ENCODE data around the gene SLC4A1.
"Not testable (repeated sequence)": the region's sequence is repeated elsewhere in the genome, so short reads cannot be mapped to it uniquely, and the experiment has no call there.

The SLC4A1 gene

GRCh38 chr17:44255915-44256314 lies 12.0 kb downstream of the SLC4A1 start:
- no peak for DNase-seq

- no peak for DNase-seq
Measured at GRCh38 chr17:44254361-44255095, 13.4 kb downstream of the SLC4A1 start.

DNA sequence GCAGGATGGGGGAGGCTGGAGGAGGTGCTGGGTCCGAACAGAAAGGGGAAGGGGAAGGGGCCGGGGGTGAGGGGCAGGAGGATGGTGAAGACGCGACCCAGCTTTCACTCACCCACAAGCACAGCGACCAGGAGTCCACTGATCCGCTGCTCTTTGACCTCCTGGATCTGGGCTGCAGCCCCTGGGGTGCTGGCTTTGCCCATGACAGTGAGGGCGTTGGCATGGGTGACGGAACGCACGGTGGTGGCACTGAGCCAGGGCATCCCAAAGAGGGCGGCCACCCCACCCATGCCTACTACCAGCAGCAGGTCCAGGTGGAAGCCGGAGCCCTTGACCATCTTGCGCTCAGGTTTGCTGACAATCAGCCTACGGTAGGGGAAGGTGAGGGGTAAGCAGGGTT lies 14.9 kb downstream of the SLC4A1 start:
- no peak for DNase-seq

DNA sequence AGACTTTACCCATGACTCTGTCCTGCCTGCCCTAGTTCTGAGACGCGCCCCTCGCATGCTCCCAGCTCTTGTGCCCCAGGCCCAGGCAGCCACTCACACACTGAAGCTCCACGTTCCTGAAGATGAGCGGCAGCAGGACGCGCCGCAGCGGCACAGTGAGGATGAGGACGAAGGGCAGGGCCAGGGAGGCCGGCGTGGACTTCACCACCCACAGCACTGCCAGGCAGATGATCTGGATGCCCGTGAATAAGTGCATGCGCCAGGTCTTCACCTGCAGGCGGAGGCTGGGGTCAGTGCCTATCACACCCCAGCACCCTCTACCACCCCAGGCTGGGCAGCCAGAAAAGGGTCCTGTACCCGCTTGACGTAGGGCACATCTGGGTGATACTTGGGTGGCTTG lies 16.9 kb downstream of the SLC4A1 start:
- DNase-seq, result no peak

- DNase-seq, result no peak
Measured at GRCh38 chr17:44249501-44250246, 18.3 kb downstream of the SLC4A1 start.

GRCh38 chr17:44247876-44248736 lies 19.8 kb downstream of the SLC4A1 start:
- no peak for DNase-seq

- DNase-seq, result no peak
Measured at GRCh38 chr17:44247440-44247841, 20.5 kb downstream of the SLC4A1 start.

DNA sequence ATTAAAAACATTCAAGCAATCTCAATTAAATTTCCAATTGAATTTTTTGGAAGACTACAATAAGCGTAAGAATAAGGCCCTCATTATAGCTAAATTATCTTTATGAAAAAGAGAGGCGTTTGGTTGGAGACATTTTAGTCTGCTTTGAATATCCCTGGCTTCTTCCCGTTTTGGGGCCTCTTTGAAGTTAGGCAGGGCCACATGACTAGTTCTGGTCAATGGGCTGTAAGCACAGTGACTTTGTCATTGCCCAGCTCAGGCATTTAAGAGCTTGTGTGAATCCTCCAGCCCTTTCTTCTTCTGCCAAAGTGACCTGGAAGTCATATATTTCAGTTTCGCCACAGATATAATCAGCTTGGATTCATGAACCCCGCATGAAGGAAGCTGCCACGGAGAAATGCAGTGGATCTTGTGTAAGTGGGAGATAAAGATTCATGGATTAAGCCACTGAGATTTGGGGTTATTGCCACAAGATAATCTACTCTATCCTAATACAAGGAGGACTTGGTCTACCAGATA lies 26.8 kb downstream of the SLC4A1 start:
- DNase-seq, result no peak

DNA sequence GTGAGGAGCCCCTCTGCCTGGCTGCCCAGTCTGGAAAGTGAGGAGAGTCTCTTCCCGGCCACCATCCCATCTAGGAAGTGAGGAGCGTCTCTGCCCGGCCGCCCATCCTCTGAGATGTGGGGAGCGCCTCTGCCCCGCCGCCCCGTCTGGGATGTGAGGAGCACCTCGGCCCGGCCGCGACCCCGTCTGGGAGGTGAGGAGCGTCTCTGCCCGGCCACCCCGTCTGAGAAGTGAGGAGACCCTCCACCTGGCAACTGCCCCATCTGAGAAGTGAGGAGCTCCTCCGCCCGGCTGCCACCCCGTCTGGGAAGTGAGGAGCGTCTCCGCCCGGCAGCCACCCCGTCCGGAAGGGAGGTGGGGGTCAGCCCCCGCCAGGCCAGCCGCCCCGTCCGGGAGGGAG lies 30.0 kb downstream of the SLC4A1 start:
- not testable (repeated sequence) for DNase-seq

DNA sequence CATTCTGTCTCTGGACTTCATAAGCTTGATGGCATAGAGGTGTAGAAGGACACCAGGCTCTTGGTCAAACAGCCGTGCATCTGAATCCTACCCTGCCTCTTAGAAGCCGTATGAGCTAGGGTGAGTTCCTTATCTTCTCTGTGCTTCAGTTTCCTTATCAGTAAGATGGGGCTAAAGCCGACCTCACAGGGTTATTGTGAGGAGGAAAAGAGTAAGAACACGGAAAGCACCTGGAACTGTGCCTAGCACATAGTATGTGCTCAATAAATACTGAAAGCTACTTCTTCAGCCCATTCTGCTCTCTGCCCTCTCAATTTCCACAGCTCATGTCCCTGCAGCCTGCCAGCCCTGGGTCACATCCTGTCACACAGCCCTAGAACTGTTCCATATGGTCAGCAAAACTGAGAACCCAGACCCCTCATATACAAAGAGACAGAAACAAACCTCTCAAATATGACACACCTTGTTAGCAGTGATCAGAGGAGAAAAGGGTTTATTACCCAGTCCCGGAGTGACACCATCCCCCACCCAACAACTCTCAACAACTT lies 31.4 kb downstream of the SLC4A1 start:
- no peak for DNase-seq

DNA sequence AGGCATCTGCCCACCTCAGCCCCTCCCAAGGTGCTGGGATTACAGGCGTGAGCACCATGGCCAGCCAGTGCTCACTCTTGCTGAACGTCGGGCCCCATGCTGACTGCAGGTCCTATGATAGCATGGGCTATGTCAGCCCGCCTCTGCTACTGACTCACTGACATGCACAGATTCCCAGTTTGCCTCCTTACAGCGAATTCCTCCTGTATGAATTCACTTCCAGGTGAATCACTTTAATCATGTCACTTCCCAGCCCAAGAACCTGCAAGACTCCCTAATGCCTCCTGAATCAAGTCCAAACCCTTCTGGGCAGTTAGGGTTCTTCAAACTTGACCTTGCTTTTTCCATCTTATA lies 32.4 kb downstream of the SLC4A1 start:
- no peak for DNase-seq

- no peak for DNase-seq
Measured at GRCh38 chr17:44233582-44233981, 34.4 kb downstream of the SLC4A1 start.

DNA sequence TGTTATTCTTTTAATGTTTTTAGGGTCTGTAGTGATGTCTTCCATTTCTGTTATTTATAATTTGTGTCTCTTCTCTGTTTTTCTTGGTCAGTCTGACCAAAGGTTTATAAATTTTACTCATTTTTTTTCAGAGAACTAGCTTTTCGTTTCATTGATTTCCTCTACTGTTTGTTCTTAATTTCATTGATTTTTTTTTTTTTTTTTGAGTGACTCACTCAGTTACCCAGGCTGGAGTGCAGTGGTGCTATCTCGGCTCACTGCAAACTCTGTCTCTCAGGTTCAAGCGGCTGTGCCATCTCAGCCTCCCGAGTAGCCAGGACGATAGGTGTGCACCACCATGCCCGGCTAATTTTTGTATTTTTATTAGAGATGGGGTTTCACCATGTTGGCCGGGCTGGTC lies 35.9 kb downstream of the SLC4A1 start:
- no peak for DNase-seq

- no peak for DNase-seq
Measured at GRCh38 chr17:44230140-44230539, 37.8 kb downstream of the SLC4A1 start.

GRCh38 chr17:44229090-44229489 lies 38.8 kb downstream of the SLC4A1 start:
- DNase-seq, result no peak

DNA sequence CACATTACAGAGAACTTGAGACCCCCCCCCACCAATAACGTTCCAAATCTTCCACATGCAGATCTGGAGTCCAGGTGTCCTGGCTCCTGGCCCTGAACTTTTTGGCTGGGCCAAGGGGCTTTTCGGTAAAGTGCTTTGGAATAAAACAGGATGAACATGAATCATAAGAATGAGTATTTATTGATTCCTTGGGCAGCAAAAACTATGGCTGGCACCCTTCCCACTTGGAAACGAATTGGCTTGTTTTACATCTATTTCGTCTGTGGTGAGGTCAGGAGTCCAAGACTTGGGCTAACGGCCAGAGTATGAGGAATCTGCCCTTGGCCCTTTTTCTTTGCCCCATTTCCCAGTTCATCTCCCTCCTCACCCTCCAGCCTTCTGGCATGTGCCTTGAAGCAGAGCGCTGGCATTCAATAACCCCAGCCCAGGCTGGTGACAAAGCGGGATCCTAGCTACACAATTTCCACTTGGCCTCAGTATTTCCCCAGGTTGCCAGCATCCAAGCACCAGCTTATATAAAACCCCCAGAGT lies 44.3 kb downstream of the SLC4A1 start:
- DNase-seq, result no peak

GRCh38 chr17:44222112-44222869 lies 45.6 kb downstream of the SLC4A1 start:
- peak; percentile 64 for DNase-seq

DNA sequence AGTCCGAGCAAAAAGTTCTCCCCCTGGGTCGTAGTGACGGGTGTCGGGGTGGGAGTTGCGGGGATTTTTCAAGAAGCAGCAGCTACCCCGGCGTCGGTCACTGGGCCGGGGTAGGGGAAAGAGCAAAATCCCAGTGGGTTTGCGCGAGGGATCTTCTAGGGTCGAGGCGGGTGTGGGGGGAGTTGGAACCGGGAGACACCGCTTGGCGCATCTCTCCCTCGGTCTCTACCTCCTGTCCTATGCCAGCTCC lies 46.1 kb downstream of the SLC4A1 start:
- DNase-seq, result no peak

DNA sequence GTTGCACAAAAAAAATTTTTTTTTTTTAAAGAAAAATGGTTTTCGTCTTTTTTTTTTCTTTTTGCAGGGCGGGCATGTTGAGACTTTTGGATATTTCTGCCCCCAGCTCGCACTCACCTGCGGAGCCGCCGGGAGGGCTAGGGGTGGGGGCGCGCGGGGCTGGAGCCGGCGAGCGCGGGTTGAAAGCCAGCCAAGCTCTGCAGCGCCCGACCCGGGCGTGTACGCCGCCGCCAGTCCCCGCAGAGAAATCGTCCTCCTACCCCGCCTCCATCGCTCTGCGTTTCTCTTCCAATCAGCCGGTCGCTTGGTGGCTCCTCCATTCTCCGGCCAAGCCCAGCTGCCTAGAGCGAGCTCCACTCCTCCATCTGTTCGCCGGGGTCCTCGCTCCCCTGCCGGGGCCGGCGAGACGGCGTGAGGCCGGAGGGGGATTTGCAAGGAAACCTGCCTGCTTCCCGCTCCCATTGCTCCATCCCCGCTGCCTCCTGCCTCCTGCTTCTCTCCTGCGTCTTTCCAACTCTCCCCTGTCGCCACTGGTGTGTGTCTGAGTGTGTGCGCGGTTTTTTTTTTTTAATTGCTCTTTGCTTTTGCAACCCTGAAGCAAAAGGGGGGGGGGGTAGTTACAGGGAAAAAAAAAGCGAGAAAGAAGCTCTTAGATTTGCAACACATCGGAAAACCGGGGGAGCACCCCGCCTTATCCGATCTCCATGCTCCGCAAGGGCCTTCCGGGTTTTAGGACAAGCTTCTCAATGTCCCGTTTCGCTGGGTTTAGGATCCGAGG lies 46.7 kb downstream of the SLC4A1 start:
- peak; percentile 74 for DNase-seq

GRCh38 chr17:44220213-44221083 lies 47.5 kb downstream of the SLC4A1 start:
- DNase-seq, result peak; percentile 64
